ENCODE data around the gene LTBP1.
"Not testable (repeated sequence)": the region's sequence is repeated elsewhere in the genome, so short reads cannot be mapped to it uniquely, and the experiment has no call there.

The LTBP1 gene

GRCh38 chr2:32962690-32963089, 15.9 kb downstream of the LTBP1 start:
- no peak for DNase-seq

- peak; percentile 29 for DNase-seq
Measured at GRCh38 chr2:32963941-32964340, 17.2 kb downstream of the LTBP1 start.

GRCh38 chr2:32965523-32966171, 18.9 kb downstream of the LTBP1 start:
- no peak for DNase-seq

- DNase-seq, result no peak
Measured at GRCh38 chr2:32969444-32970162, 22.9 kb downstream of the LTBP1 start.

- DNase-seq, result not testable (repeated sequence)
Measured at GRCh38 chr2:32973772-32974171, 27.0 kb downstream of the LTBP1 start.

GRCh38 chr2:32976409-32977063, 29.8 kb downstream of the LTBP1 start:
- DNase-seq, result no peak

- no peak for DNase-seq
Measured at GRCh38 chr2:32977228-32977758, 30.5 kb downstream of the LTBP1 start.

- no peak for DNase-seq
Measured at GRCh38 chr2:32981612-32982011, 34.9 kb downstream of the LTBP1 start.

GRCh38 chr2:32983193-32983924, 36.6 kb downstream of the LTBP1 start:
- not testable (repeated sequence) for DNase-seq

GRCh38 chr2:32986480-32986879, 39.7 kb downstream of the LTBP1 start:
- no peak for DNase-seq

- DNase-seq, result no peak
Measured at GRCh38 chr2:32988525-32988924, 41.8 kb downstream of the LTBP1 start.

- DNase-seq, result no peak
Measured at GRCh38 chr2:32990556-32990955, 43.8 kb downstream of the LTBP1 start.

- no peak for DNase-seq
Measured at GRCh38 chr2:32991091-32991845, 44.5 kb downstream of the LTBP1 start.

GRCh38 chr2:32993005-32993539, 46.3 kb downstream of the LTBP1 start:
- no peak for DNase-seq

- DNase-seq, result no peak
Measured at GRCh38 chr2:32997705-32998104, 51.0 kb downstream of the LTBP1 start.

- DNase-seq, result peak; percentile 73
Measured at GRCh38 chr2:33000986-33001385, 54.2 kb downstream of the LTBP1 start.

GRCh38 chr2:33001823-33002222, 55.1 kb downstream of the LTBP1 start:
- DNase-seq, result no peak

GRCh38 chr2:33002863-33003262, 56.1 kb downstream of the LTBP1 start:
- no peak for DNase-seq

GRCh38 chr2:33005057-33005456, 58.3 kb downstream of the LTBP1 start:
- DNase-seq, result no peak

- DNase-seq, result no peak
Measured at GRCh38 chr2:33008716-33009115, 62.0 kb downstream of the LTBP1 start.

- DNase-seq, result no peak
Measured at GRCh38 chr2:33009249-33009648, 62.5 kb downstream of the LTBP1 start.

- no peak for DNase-seq
Measured at GRCh38 chr2:33011373-33011772, 64.6 kb downstream of the LTBP1 start.

Measured in fibroblast of skin of right biceps (primary cell).